Gastrocnemius medialis (tissue), 4 donors: ENCODE results near the gene FANCL. TPM values are rescaled to one million over a fixed set of nuclear protein-coding genes. Genes with fewer than 3 reads are reported as not detected.
"Not testable (repeated sequence)": the region's sequence is repeated elsewhere in the genome, so short reads cannot be mapped to it uniquely, and the experiment has no call there.

Source experiments
- ATAC-seq, 2 donors: fragments of 150-250 bp; one replicate each; pipeline ENCODE4 v1.9.1; 2016
- DNase-seq, 2 donors: peaks; one replicate each; pipeline ENCODE4 v3.0.0-alpha.2; 2019
- H3K27ac ChIP-seq, 4 donors: fragments of 200-600 bp; sonication (generic); 1 replicate in 1 of 4; 2 replicates in 3 of 4; pipeline ENCODE4 v1.5.1; 2016 to 2018; ENCODE audit warnings: mild to moderate bottlenecking in 2 of 4, moderate library complexity in 1 of 4
- H3K27me3 ChIP-seq, 3 donors: fragments of 200-600 bp; sonication (generic) in 2 of 3; 1 replicate in 1 of 3; 2 replicates in 2 of 3; pipeline versions ENCODE4 v1.5.1 to v1.6.0; 2016 to 2019; ENCODE audit warnings: mild to moderate bottlenecking in 1 of 3, moderate library complexity in 1 of 3
- H3K36me3 ChIP-seq, 2 donors: fragments of 200-600 bp; sonication (generic) in 1 of 2; one replicate each; pipeline ENCODE4 v1.5.1; 2017 to 2018
- H3K4me1 ChIP-seq, 2 donors: fragments of 200-600 bp; sonication (generic) in 1 of 2; one replicate each; pipeline ENCODE4 v1.5.1; 2016 to 2017; ENCODE audit warnings: mild to moderate bottlenecking in 2 of 2
- H3K4me3 ChIP-seq, 4 donors: fragments of 200-600 bp; sonication (generic) in 3 of 4; 1 replicate in 1 of 4; 2 replicates in 3 of 4; pipeline ENCODE4 v1.5.1; 2016 to 2019; ENCODE audit warnings: mild to moderate bottlenecking in 2 of 4
- H3K9me3 ChIP-seq, 3 donors: fragments of 200-600 bp; sonication (generic) in 2 of 3; 1 replicate in 1 of 3; 2 replicates in 2 of 3; pipeline ENCODE4 v1.5.1; 2016 to 2019
- POLR2A ChIP-seq, 2 donors: fragments of 450-650 bp; IDR thresholded peaks; one replicate each; pipeline ENCODE4 v1.6.1; 2017; ENCODE audit warnings: antibody characterized with exemption in 2 of 2, mild to moderate bottlenecking in 2 of 2, moderate library complexity in 2 of 2
- in situ Hi-C, 4 donors: fragments of 200-750 bp; cut with MboI; loops; one replicate each; pipeline versions ENCODE4 v1.15.0 to v1.8.0; 2017; ENCODE audit warnings: low sequenced_read_pairs in 4 of 4
- intact Hi-C: fragments of 100-400 bp; cut with DNase I; formaldehyde crosslinking; loops from one replicate; pipeline ENCODE4 v1.15.1; 2023; ENCODE audit warnings: low total_unique reads
- total RNA-seq, 4 donors: library from RNA; depleted of rRNA; stranded (reverse); fragments of >200 nt; gene quantifications; one replicate each; pipeline versions ENCODE4 v1.1.0 to v1.2.3, GENCODE V29; 2016
- TF ChIP-seq, protein P1 (sequence below), 5 experiments: fragments of 450-650 bp in 3 of 5; fragments of 200-600 bp in 2 of 5; sonication (generic) in 2 of 5; IDR thresholded peaks in 4 of 5; conservative IDR thresholded peaks in 1 of 5; 1 replicate in 4 of 5; 2 replicates in 1 of 5; pipeline ENCODE4 v1.5.1; 2016 to 2019; ENCODE audit warnings: antibody characterized with exemption in 5 of 5, mild to moderate bottlenecking in 3 of 5, moderate library complexity in 3 of 5

Gene FANCL
- total RNA-seq: 1 to 10 TPM; 1.7 to 5.7 (median 4.6) TPM

DNA sequence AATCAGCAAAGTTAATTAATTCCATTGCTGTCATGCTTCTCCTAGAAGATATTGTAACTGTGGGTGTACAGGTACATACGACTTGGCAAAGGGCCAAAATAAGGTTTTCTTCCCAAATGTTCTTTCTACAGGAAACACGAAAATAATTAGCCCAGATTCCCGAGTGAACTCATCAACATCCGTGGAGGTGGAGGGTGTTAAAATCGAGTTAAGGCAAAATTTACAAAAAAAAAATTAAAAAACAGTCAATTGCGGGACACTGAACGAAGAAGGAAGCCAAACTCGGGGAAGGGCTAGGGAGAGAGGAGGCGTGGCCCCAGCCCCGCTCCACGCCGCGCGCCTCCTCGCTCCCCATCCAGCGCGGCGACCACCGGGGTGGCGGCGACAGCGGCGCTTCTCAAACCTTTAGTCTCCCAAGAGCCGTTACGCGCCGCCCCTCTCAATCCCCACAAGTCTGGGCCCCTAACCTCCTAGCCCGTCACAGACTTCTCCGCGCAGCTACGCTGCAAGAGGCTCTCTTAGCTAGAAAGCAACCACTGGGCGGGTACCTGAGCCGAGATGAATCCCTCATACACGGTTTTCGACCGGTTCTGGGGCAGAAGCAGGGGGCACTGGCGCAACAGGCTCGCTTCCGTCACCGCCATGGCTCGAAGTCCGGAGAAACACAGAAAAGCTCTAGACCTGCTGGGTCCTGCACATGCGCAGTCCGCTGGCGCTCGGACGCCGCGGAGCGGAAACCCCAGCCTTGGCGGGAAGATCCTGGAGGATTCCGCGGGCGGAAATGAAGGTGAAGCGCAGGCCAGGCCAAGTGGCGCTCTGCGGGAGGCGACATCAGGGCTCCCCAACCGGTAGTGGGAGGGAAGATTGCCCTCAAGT lies at the start of gene FANCL:
FANCL (minus strand) TSS at position 656 of the 876 bp plus-strand sequence; CDS start at position 644, 12 bp downstream.
- peaks cover 4 to 6% of the 10 kb centered on the region in 2 donors for H3K4me1 ChIP-seq
- peak within 1 kb of the TSS; percentile 87 to 95 (median 92) for H3K4me3 ChIP-seq
- H3K9me3 ChIP-seq: no peaks in the 10 kb centered on the region
- intact Hi-C loops: no loop called here
- DNase-seq (peak; percentile 55 to 76), ATAC-seq (peak; percentile 88 to 95)
- no peaks in the 10 kb centered on the region for H3K27me3 ChIP-seq
- H3K36me3 ChIP-seq: no peaks in the 10 kb centered on the region
- in situ Hi-C loops: no loop called here
- H3K27ac ChIP-seq: peak within 1 kb of the TSS; percentile 63 to 76 (median 72)
- TF ChIP-seq POLR2A (IDR thresholded peaks at IDR 0.05): no peak
- TF ChIP-seq, protein P1, sequence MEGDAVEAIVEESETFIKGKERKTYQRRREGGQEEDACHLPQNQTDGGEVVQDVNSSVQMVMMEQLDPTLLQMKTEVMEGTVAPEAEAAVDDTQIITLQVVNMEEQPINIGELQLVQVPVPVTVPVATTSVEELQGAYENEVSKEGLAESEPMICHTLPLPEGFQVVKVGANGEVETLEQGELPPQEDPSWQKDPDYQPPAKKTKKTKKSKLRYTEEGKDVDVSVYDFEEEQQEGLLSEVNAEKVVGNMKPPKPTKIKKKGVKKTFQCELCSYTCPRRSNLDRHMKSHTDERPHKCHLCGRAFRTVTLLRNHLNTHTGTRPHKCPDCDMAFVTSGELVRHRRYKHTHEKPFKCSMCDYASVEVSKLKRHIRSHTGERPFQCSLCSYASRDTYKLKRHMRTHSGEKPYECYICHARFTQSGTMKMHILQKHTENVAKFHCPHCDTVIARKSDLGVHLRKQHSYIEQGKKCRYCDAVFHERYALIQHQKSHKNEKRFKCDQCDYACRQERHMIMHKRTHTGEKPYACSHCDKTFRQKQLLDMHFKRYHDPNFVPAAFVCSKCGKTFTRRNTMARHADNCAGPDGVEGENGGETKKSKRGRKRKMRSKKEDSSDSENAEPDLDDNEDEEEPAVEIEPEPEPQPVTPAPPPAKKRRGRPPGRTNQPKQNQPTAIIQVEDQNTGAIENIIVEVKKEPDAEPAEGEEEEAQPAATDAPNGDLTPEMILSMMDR (IDR thresholded peaks at IDR 0.05 in 4 of 5, conservative IDR thresholded peaks at IDR 0.05 in 1 of 5): no peak

DNA sequence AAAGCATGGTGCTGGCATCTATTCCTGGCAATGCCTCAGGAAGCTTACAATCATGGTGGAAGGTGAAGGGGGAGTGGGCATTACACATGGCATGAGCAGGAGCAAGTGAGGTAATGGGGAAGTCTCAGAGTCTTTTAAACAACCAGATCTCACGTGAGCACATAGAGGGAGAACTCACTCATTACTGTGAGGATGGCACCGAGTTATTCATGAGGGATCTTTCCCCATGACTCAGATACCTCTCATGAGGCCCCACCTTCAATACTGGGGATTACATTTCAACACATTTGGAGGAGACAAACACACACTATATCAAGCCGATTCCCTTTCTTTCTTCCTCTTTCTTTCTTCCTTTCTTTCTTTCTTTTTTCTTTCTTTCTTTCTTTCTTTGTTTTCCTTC lies 47.9 kb upstream of the FANCL start:
- in situ Hi-C loops (no loop called here), intact Hi-C loops (no loop called here)
- H3K27me3 ChIP-seq: no peaks in the 10 kb centered on the region
- no peak overlapping the region for H3K27ac ChIP-seq
- H3K4me3 ChIP-seq: no peak overlapping the region
- DNase-seq (no peak), ATAC-seq (no peak)
- no peaks in the 10 kb centered on the region for H3K4me1 ChIP-seq
- TF ChIP-seq POLR2A (IDR thresholded peaks at IDR 0.05): no peak
- TF ChIP-seq, protein P1 (IDR thresholded peaks at IDR 0.05 in 4 of 5, conservative IDR thresholded peaks at IDR 0.05 in 1 of 5): no peak
- H3K9me3 ChIP-seq: no peaks in the 10 kb centered on the region
- no peaks in the 10 kb centered on the region for H3K36me3 ChIP-seq

DNA sequence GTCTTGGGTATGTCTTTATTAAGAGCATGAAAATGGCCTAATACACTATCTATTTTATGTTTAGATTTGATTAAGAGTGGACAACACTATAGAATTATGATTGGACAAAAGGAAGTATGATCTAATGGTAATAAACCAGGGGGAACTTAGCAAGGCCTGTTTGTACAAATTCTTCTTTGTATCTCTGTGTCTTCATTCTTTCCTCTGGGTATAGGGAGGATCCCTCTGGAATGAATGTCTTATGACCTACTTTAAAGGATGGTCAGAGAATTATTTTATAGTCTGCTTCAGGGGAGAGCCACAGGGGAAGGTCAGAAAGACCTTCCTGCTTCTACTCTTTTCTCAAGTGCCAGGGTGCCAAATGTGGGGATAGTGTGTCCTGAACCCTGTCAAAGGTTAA lies 42.8 kb upstream of the FANCL start:
- Histone ChIP-seq H3K9me3 (no peaks in the 10 kb centered on the region), H3K27me3 (no peaks in the 10 kb centered on the region), H3K4me1 (no peaks in the 10 kb centered on the region), H3K27ac (no peak overlapping the region), H3K4me3 (no peak overlapping the region), H3K36me3 (no peaks in the 10 kb centered on the region)
- intact Hi-C loops (no loop called here), in situ Hi-C loops (no loop called here)
- TF ChIP-seq, protein P1 (IDR thresholded peaks at IDR 0.05 in 4 of 5, conservative IDR thresholded peaks at IDR 0.05 in 1 of 5): no peak
- TF ChIP-seq POLR2A (IDR thresholded peaks at IDR 0.05): no peak
- ATAC-seq (no peak), DNase-seq (no peak)

DNA sequence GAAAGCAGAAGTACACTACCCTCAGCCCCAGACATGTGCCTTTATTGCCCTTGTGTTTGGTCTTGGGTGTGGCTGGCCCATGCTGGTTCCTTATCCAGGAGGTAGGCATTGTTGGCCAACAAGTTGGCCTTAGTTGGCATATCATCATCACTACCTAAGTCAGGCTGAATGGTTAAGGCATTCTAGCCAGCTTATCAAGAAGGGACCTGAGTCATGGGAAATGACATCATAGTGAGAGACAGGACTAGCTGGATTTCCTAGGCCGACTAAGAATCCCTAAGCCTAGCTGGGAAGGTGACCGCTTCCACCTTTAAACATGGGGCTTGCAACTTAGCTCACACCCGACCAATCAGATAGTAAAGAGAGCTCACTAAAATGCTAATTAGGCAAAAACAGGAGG lies 34.0 kb upstream of the FANCL start:
- H3K4me3 ChIP-seq, H3K27ac ChIP-seq, H3K36me3 ChIP-seq, H3K9me3 ChIP-seq, in situ Hi-C loops, DNase-seq, H3K27me3 ChIP-seq, intact Hi-C loops, ATAC-seq, H3K4me1 ChIP-seq: not testable (repeated sequence)

DNA sequence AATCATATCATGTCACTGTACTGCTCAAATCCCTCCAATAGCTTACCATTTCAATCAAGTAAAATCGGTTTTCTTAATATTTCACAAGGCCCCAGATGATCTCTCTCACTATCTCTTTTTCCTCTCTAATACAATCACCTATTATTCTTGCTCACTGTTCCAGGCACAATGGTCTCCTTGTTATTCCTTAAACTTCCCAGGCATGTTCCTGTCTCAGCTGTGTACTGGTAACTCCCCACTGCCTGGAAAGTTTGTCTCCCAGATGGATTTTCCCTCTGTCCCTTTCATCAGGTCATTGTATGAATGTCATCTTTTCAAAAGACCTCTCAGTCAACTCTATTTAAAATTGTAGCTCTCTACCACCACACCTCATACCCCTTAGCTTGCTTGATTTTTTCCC lies 30.7 kb upstream of the FANCL start:
- DNase-seq (no peak), ATAC-seq (no peak)
- Histone ChIP-seq H3K27me3 (no peaks in the 10 kb centered on the region), H3K27ac (no peak overlapping the region), H3K36me3 (no peaks in the 10 kb centered on the region), H3K4me1 (no peaks in the 10 kb centered on the region), H3K4me3 (no peak overlapping the region), H3K9me3 (no peaks in the 10 kb centered on the region)
- intact Hi-C loops (no loop called here), in situ Hi-C loops (no loop called here)
- TF ChIP-seq, protein P1 (IDR thresholded peaks at IDR 0.05 in 4 of 5, conservative IDR thresholded peaks at IDR 0.05 in 1 of 5): no peak
- no peak for TF ChIP-seq POLR2A (IDR thresholded peaks at IDR 0.05)
